ENCODE measurements around the gene PPARA.

DNA sequence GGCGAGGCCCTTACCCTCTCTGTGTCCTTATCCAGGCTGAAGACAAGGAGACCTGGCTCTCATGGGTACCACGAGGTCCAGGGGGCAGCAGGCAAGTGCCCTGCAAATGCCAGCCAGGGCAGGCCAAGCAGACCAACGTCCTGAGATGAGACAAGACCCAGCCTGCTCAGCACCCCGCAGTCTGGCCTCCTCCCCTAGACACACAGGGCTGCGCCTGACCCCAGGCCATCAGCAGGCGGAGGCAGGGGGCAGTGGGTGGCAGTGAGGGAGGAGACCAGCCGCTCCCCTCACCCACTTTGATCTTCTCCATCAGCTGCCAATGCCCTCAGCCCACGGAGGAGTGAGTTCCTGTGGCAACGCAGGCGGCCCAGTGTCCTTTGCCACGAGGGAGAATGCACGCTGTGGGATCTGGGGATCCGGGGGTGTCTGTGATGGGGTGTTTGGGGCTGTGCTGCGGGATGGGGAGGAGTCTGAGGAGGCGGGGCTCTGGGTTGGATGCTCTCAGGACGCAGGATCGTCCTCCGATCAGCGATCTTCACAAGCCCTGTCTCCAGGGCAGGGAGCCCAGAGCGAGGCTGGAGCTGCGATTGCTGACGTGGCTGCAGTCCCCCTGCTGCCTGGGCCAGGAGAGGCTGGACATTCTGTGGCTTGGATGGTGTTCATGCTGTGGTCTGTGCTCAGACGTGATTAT is 30.5 kb upstream of the PPARA start:
- TF ChIP-seq POLR2AphosphoS5 (IDR thresholded peaks at IDR 0.05) (no peak), POLR2A (IDR thresholded peaks at IDR 0.05) (no peak)
